CD14-positive monocyte (primary cell): ENCODE measurements around the gene GUCY2D. TPM values are rescaled to one million over a fixed set of nuclear protein-coding genes. Genes with fewer than 3 reads are reported as not detected.

Source experiments
- DNase-seq, 3 donors: peaks; one replicate each; pipeline ENCODE4 v3.0.0-alpha.2; 2011 to 2022
- H2AFZ ChIP-seq: 2 replicates; pipeline ENCODE4 v1.6.0; 2012; ENCODE audit warnings: mild to moderate bottlenecking, low read depth, low read length, inconsistent platforms; ENCODE audit not compliant: insufficient read depth, poor library complexity, severe bottlenecking
- H3K27ac ChIP-seq, 2 donors: 1 replicate in 1 of 2; 2 replicates in 1 of 2; pipeline ENCODE4 v1.5.1; 2012 to 2013; ENCODE audit warnings: low read length in 2 of 2, control low read depth in 1 of 2, inconsistent platforms in 1 of 2, low read depth in 1 of 2, mild to moderate bottlenecking in 1 of 2
- H3K27me3 ChIP-seq, 2 donors: one replicate each; pipeline versions ENCODE4 v1.6.0 to v1.6.1; 2011 to 2013; ENCODE audit warnings: low read length in 2 of 2; ENCODE audit not compliant: control insufficient read depth in 2 of 2, insufficient read depth in 2 of 2
- H3K36me3 ChIP-seq, 2 donors: replicated peaks in 1 of 2; 1 replicate in 1 of 2; 2 replicates in 1 of 2; pipeline versions ENCODE4 v1.5.1 to v1.6.1; 2012 to 2013; ENCODE audit warnings: low read length in 2 of 2, control low read depth in 1 of 2, inconsistent platforms in 1 of 2, mild to moderate bottlenecking in 1 of 2; ENCODE audit not compliant: insufficient read depth in 2 of 2, control insufficient read depth in 1 of 2
- H3K4me1 ChIP-seq, 2 donors: 1 replicate in 1 of 2; 2 replicates in 1 of 2; pipeline versions ENCODE4 v1.5.1 to v1.6.1; 2012 to 2013; ENCODE audit warnings: low read length in 2 of 2, control low read depth in 1 of 2, inconsistent platforms in 1 of 2, mild to moderate bottlenecking in 1 of 2, moderate library complexity in 1 of 2; ENCODE audit not compliant: insufficient read depth in 2 of 2, control insufficient read depth in 1 of 2
- H3K4me2 ChIP-seq: replicated peaks from 2 replicates; pipeline ENCODE3; 2012; ENCODE audit warnings: low read length, moderate library complexity, mild to moderate bottlenecking; ENCODE audit not compliant: poor library complexity, severe bottlenecking; ENCODE audit errors: extremely low read depth
- H3K4me3 ChIP-seq, 3 experiments: fragments of 200-600 bp in 1 of 3; sonication (generic) in 1 of 3; replicated peaks in 1 of 3; 1 replicate in 2 of 3; 2 replicates in 1 of 3; pipeline ENCODE4 v1.5.1; 2011 to 2013; ENCODE audit warnings: low read length in 3 of 3, mild to moderate bottlenecking in 3 of 3, control low read depth in 2 of 3, low read depth in 2 of 3, inconsistent platforms in 1 of 3, moderate library complexity in 1 of 3
- H3K79me2 ChIP-seq: 2 replicates; pipeline ENCODE4 v1.6.0; 2012; ENCODE audit warnings: mild to moderate bottlenecking, control low read depth, inconsistent platforms, low read length, moderate library complexity; ENCODE audit not compliant: insufficient read depth
- H3K9ac ChIP-seq: 2 replicates; pipeline ENCODE4 v1.6.0; 2017; ENCODE audit warnings: low read length, mild to moderate bottlenecking; ENCODE audit not compliant: insufficient read depth, poor library complexity, severe bottlenecking
- H3K9me3 ChIP-seq, 2 donors: replicated peaks in 1 of 2; 1 replicate in 1 of 2; 2 replicates in 1 of 2; pipeline versions ENCODE4 v1.5.1 to v1.6.1; 2012 to 2013; ENCODE audit warnings: low read length in 2 of 2, control low read depth in 1 of 2; ENCODE audit not compliant: control insufficient read depth in 1 of 2, insufficient read depth in 1 of 2
- H4K20me1 ChIP-seq: 2 replicates; pipeline ENCODE4 v1.6.0; 2012; ENCODE audit warnings: mild to moderate bottlenecking, low read length, control low read depth, moderate library complexity; ENCODE audit not compliant: insufficient read depth
- H3K27ac Mint-ChIP-seq, 7 donors: one replicate each; pipeline ENCODE4 v1.8.0; 2020; ENCODE audit warnings: mild to moderate bottlenecking in 7 of 7, mixed read lengths in 7 of 7, moderate library complexity in 6 of 7, inconsistent platforms in 2 of 7
- H3K27me3 Mint-ChIP-seq, 3 donors: one replicate each; pipeline ENCODE4 v1.8.0; 2021 to 2022; ENCODE audit warnings: low read depth in 3 of 3, mild to moderate bottlenecking in 3 of 3, mixed read lengths in 3 of 3, moderate library complexity in 3 of 3, inconsistent platforms in 1 of 3
- H3K36me3 Mint-ChIP-seq, 2 donors: one replicate each; pipeline ENCODE4 v1.8.0; 2020; ENCODE audit warnings: mixed read lengths in 2 of 2, inconsistent platforms in 1 of 2, mild to moderate bottlenecking in 1 of 2
- H3K4me1 Mint-ChIP-seq: one replicate; pipeline ENCODE4 v1.8.0; 2020; ENCODE audit warnings: mild to moderate bottlenecking, mixed read lengths
- H3K4me3 Mint-ChIP-seq, 2 donors: one replicate each; pipeline ENCODE4 v1.8.0; 2020; ENCODE audit warnings: mild to moderate bottlenecking in 2 of 2, mixed read lengths in 2 of 2, moderate library complexity in 1 of 2
- H3K9me3 Mint-ChIP-seq, 7 donors: one replicate each; pipeline ENCODE4 v1.8.0; 2020 to 2022; ENCODE audit warnings: mixed read lengths in 7 of 7, mild to moderate bottlenecking in 6 of 7, moderate library complexity in 6 of 7, inconsistent platforms in 2 of 7
- CTCF ChIP-seq: fragments of 200-600 bp; IDR thresholded peaks from one replicate; pipeline ENCODE4 v1.8.0; 2022; ENCODE audit warnings: antibody characterized with exemption, mild to moderate bottlenecking
- WGBS: methylation state at CpG from one replicate; pipeline ENCODE4 v1.1.5; 2013; ENCODE audit warnings: missing lambda C conversion rate; ENCODE audit not compliant: insufficient coverage; 5-methylcytosine and 5-hydroxymethylcytosine counted together
- intact Hi-C, 2 donors: fragments of 100-400 bp; cut with micrococcal nuclease; formaldehyde crosslinking; loops; one replicate each; pipeline versions ENCODE4 v1.15.0 to v1.15.1; 2023
- polyA plus RNA-seq, 3 donors: library from polyadenylated mRNA; depleted of rRNA in 1 of 3; unstranded in 2 of 3; stranded (reverse) in 1 of 3; fragments of 300-500 nt in 2 of 3; fragments of >200 nt in 1 of 3; fragmentation: Illumina TruSeq in 2 of 3; gene quantifications; 1 replicate in 2 of 3; 2 replicates in 1 of 3; pipeline ENCODE4 v1.2.3, GENCODE V29; 2012 to 2021

The GUCY2D gene
- polyA plus RNA-seq, 3 donors, result 0.04 to 0.46 TPM; not detected in 1

DNA sequence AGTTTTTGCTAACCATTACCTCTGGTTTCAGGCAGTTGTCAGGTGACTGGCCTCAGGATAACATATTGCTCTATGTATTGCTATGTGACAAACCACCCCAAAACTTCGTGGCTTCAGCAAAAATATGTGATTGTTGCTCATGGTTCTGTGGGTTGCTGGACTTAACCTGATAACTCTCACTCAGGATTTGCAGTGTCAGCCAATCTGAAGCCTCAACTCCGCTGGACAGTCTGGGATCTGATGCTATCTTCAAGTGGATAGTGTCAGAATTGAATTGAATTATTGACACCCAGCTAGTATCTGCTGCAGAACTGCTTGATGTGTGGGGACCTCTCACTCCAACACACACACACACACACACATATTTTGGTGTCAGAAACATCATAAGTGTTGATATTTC lies 34.7 kb upstream of the GUCY2D start:
- H3K27ac Mint-ChIP-seq, result peak overlapping the region in 1 of 7 donors; percentile 45
- Histone ChIP-seq H3K4me3 (no peak overlapping the region), H3K36me3 (no peaks in the 10 kb centered on the region), H3K9ac (no peak overlapping the region), H4K20me1 (no peaks in the 10 kb centered on the region), H3K79me2 (no peaks in the 10 kb centered on the region), H3K9me3 (no peaks in the 10 kb centered on the region), H3K27me3 (no peaks in the 10 kb centered on the region), H2AFZ (no peak overlapping the region), H3K4me1 (peaks cover 18 to 29% of the 10 kb centered on the region in 2 donors), H3K27ac (no peak overlapping the region), H3K4me2 (no peak overlapping the region)
- intact Hi-C loops, result no loop called here
- no peaks in the 10 kb centered on the region for H3K27me3 Mint-ChIP-seq
- peaks cover 31% of the 10 kb centered on the region for H3K4me1 Mint-ChIP-seq
- no peak overlapping the region for H3K4me3 Mint-ChIP-seq
- no peak for TF ChIP-seq CTCF
- H3K36me3 Mint-ChIP-seq, result no peaks in the 10 kb centered on the region
- no CpG with 5 or more reads among the region's 2 CpGs for WGBS
- no peak for DNase-seq
- H3K9me3 Mint-ChIP-seq, result peaks cover 0 to 6% (median 0%) of the 10 kb centered on the region in 7 donors

- intact Hi-C loops, result no loop called here
- peaks cover 18 to 29% of the 10 kb centered on the region in 2 donors for H3K4me1 ChIP-seq
- TF ChIP-seq CTCF, result no peak
- H3K79me2 ChIP-seq, result no peaks in the 10 kb centered on the region
- Mint-ChIP-seq H3K27ac (peak overlapping the region; percentile 77 to 96 (median 93)), H3K9me3 (peaks cover 3 to 19% (median 8%) of the 10 kb centered on the region in 7 donors), H3K36me3 (no peaks in the 10 kb centered on the region), H3K4me1 (peaks cover 31% of the 10 kb centered on the region), H3K27me3 (no peaks in the 10 kb centered on the region), H3K4me3 (peak overlapping the region; percentile 60 to 71)
- H4K20me1 ChIP-seq, result no peaks in the 10 kb centered on the region
- H3K4me2 ChIP-seq, result peak overlapping the region; percentile 28
- peak overlapping the region; percentile 63 to 67 for H3K27ac ChIP-seq
- H3K27me3 ChIP-seq, result no peaks in the 10 kb centered on the region
- H3K9ac ChIP-seq, result no peak overlapping the region
- peak; percentile 79 to 83 (median 83) for DNase-seq
- H2AFZ ChIP-seq, result no peak overlapping the region
- peaks cover 6% of the 10 kb centered on the region in 2 donors for H3K9me3 ChIP-seq
- no peaks in the 10 kb centered on the region for H3K36me3 ChIP-seq
- peak overlapping the region in 1 of 3 experiments; percentile 29 for H3K4me3 ChIP-seq
- WGBS, result 0% methylated on average over 3 of the region's 6 CpGs
Observed at GRCh38 chr17:7969433-7969832, 33.0 kb upstream of the GUCY2D start.
